ENCODE data around the gene NKTR.
"Not testable (repeated sequence)": the region's sequence is repeated elsewhere in the genome, so short reads cannot be mapped to it uniquely, and the experiment has no call there.

The NKTR gene

DNA sequence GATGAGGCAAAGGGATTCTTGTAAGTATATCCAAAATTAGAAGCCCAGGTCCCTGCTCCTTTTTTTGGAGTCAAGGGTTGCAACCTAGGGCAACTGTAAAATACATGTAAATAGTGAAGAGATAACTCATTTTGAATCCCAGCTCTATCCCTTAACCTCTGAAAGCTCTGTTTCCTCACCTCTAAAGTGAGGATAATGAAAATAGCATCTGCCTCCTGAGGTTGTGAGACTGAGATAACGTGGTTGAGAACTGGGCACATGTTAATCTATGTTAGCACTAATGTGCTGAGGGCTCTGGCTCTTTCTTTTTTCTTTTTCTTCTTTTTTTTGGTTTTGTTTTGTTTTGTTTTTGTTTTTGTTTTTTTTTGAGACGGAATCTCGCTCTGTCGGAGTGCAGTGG lies 4.8 kb upstream of the NKTR start:
- no peak for DNase-seq (ENCODE audit: low read depth, low spot score)
- TF ChIP-seq CTCF (IDR thresholded peaks at IDR 0.05; ENCODE audit: low read depth, low read length) = no peak
- no peak overlapping the region for H3K4me3 ChIP-seq (ENCODE audit: low read depth, low read length)
- in situ Hi-C loops (cut with HindIII; ENCODE audit: low sequenced_read_pairs) = no loop called here

DNA sequence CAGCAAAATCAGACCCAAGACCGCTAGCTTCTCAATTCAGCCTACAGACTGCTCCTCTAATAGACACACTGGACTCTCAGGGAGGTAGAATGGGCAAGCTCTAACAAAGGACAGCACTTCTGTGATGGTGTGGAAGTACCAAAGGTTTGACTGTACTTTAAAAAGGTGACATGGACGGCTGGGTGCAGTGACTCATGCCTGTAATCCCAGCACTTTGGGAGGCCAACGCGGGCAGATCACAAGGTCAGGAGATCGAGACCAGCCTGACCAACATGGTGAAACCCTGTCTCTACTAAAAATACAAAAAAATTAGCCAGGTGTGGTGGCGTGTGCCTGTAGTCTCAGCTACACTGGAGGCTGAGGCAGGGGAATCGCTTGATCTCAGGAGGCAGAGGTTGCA lies 3.4 kb upstream of the NKTR start:
- DNase-seq (ENCODE audit: low read depth, low spot score); H3K4me3 ChIP-seq (ENCODE audit: low read depth, low read length); in situ Hi-C loops (cut with HindIII; ENCODE audit: low sequenced_read_pairs): not testable (repeated sequence)

GRCh38 chr3:42600958-42601675 lies 631 bp downstream of the NKTR start:
- no peak for TF ChIP-seq CTCF (IDR thresholded peaks at IDR 0.05; ENCODE audit: low read depth, low read length)
- peak; percentile 64 for DNase-seq (ENCODE audit: low read depth, low spot score)
- in situ Hi-C loops (cut with HindIII; ENCODE audit: low sequenced_read_pairs) = no loop called here
- H3K4me3 ChIP-seq (ENCODE audit: low read depth, low read length) = peak overlapping the region; percentile 90

DNA sequence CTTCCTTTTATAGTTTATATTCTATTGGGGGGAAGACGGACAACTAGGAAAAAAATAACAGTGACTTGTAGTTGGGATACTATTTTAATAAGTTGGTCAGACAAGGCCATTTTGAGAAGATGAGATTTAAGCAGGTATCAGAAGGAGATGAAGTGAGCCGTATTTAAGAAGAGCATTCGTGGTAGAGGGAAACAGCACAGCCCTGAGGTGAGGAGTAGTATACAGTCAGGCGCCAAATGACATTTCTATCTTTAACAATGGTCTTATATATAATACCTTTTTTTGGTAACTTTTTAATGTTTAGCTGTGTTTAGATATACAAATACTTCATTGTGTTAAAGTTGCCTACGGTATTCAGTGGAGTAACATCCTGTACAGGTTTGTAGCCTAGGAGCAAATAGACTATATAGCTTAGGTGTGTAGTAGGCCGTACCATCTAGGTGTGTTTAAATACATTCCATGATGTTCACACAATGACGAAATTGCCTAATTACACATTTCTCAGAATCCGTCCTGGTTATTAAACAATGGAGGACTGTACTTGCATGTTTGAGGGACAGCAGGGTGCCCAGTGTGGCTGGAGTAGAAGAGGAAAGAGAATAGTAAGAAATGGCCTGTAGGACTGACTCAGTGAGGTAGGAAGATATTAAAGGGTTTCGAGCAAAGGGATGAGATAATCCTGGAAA lies 1.6 kb downstream of the NKTR start:
- peak overlapping the region; percentile 90 for H3K4me3 ChIP-seq (ENCODE audit: low read depth, low read length)
- peak; percentile 39 for TF ChIP-seq CTCF (IDR thresholded peaks at IDR 0.05; ENCODE audit: low read depth, low read length)
- no peak for DNase-seq (ENCODE audit: low read depth, low spot score)
- in situ Hi-C loops (cut with HindIII; ENCODE audit: low sequenced_read_pairs) = no loop called here

- H3K4me3 ChIP-seq (ENCODE audit: low read depth, low read length) = no peak overlapping the region
- in situ Hi-C loops (cut with HindIII; ENCODE audit: low sequenced_read_pairs) = no loop called here
- no peak for TF ChIP-seq CTCF (IDR thresholded peaks at IDR 0.05; ENCODE audit: low read depth, low read length)
- DNase-seq (ENCODE audit: low read depth, low spot score) = no peak
Measured at GRCh38 chr3:42602961-42603360, 2.5 kb downstream of the NKTR start.

- in situ Hi-C loops (cut with HindIII; ENCODE audit: low sequenced_read_pairs) = no loop called here
- no peak for DNase-seq (ENCODE audit: low read depth, low spot score)
- H3K4me3 ChIP-seq (ENCODE audit: low read depth, low read length) = no peak overlapping the region
- no peak for TF ChIP-seq CTCF (IDR thresholded peaks at IDR 0.05; ENCODE audit: low read depth, low read length)
Measured at GRCh38 chr3:42605546-42606173, 5.2 kb downstream of the NKTR start.

GRCh38 chr3:42608581-42608980 lies 8.1 kb downstream of the NKTR start:
- no peak overlapping the region for H3K4me3 ChIP-seq (ENCODE audit: low read depth, low read length)
- TF ChIP-seq CTCF (IDR thresholded peaks at IDR 0.05; ENCODE audit: low read depth, low read length) = no peak
- in situ Hi-C loops (cut with HindIII; ENCODE audit: low sequenced_read_pairs) = no loop called here
- DNase-seq (ENCODE audit: low read depth, low spot score) = peak; percentile 34

Measured in astrocyte of the spinal cord (primary cell).